Liver (tissue), 9 donors: Measurements from ENCODE around the gene B3GNT4. TPM values are rescaled to one million over a fixed set of nuclear protein-coding genes. Genes with fewer than 3 reads are reported as not detected.

Source experiments
- DNase-seq: peaks from one replicate; pipeline ENCODE4 v3.0.0-alpha.2; 2017; ENCODE audit warnings: low spot score
- H3K27ac ChIP-seq, 2 donors: one replicate each; pipeline ENCODE4 v1.7.0; 2013; ENCODE audit warnings: inconsistent platforms in 2 of 2, low read length in 2 of 2, control low read depth in 1 of 2, low read depth in 1 of 2, mild to moderate bottlenecking in 1 of 2
- H3K27me3 ChIP-seq, 4 donors: one replicate each; pipeline versions ENCODE4 v1.6.1 to v1.7.0; 2013; ENCODE audit warnings: low read length in 3 of 4, inconsistent platforms in 1 of 4, mild to moderate bottlenecking in 1 of 4, moderate library complexity in 1 of 4; ENCODE audit not compliant: control insufficient read depth in 4 of 4, insufficient read depth in 4 of 4
- H3K36me3 ChIP-seq, 4 donors: one replicate each; pipeline versions ENCODE4 v1.6.1 to v1.7.0; 2013; ENCODE audit warnings: low read length in 3 of 4, mild to moderate bottlenecking in 3 of 4, low read depth in 1 of 4, moderate library complexity in 1 of 4; ENCODE audit not compliant: control insufficient read depth in 4 of 4, insufficient read depth in 3 of 4
- H3K4me1 ChIP-seq, 4 donors: one replicate each; pipeline versions ENCODE4 v1.6.1 to v1.7.0; 2013; ENCODE audit warnings: low read length in 3 of 4, mild to moderate bottlenecking in 3 of 4, moderate library complexity in 1 of 4; ENCODE audit not compliant: control insufficient read depth in 4 of 4, insufficient read depth in 4 of 4
- H3K4me3 ChIP-seq, 3 donors: one replicate each; pipeline versions ENCODE4 v1.6.1 to v1.7.0; 2013; ENCODE audit warnings: low read length in 3 of 3, control low read depth in 1 of 3, low read depth in 1 of 3, mild to moderate bottlenecking in 1 of 3
- H3K9ac ChIP-seq, 2 donors: one replicate each; pipeline ENCODE4 v1.7.0; 2013; ENCODE audit warnings: low read length in 2 of 2, mild to moderate bottlenecking in 2 of 2, moderate library complexity in 2 of 2, control low read depth in 1 of 2, low read depth in 1 of 2
- H3K9me3 ChIP-seq, 4 donors: one replicate each; pipeline versions ENCODE4 v1.6.1 to v1.7.0; 2013; ENCODE audit warnings: low read length in 3 of 4; ENCODE audit not compliant: control insufficient read depth in 4 of 4
- FOXA1 ChIP-seq: IDR thresholded peaks from 2 replicates; pipeline ENCODE4 v1.6.1; 2016; ENCODE audit warnings: antibody characterized with exemption
- FOXA2 ChIP-seq: IDR thresholded peaks from 2 replicates; pipeline ENCODE4 v1.6.1; 2016; ENCODE audit warnings: antibody characterized with exemption
- GABPA ChIP-seq, 2 donors: IDR thresholded peaks in 1 of 2; conservative IDR thresholded peaks in 1 of 2; 2 replicates each; pipeline ENCODE4 v1.6.1; 2016; ENCODE audit warnings: antibody characterized with exemption in 2 of 2, mild to moderate bottlenecking in 1 of 2, moderate library complexity in 1 of 2
- HNF4A ChIP-seq, 2 donors: conservative IDR thresholded peaks; 2 replicates each; pipeline ENCODE4 v1.6.1; 2016; ENCODE audit warnings: antibody characterized with exemption in 2 of 2, mild to moderate bottlenecking in 2 of 2
- HNF4G ChIP-seq: IDR thresholded peaks from 2 replicates; pipeline ENCODE4 v1.6.1; 2016; ENCODE audit warnings: antibody characterized with exemption
- JUND ChIP-seq, 2 donors: IDR thresholded peaks; 2 replicates each; pipeline ENCODE4 v1.6.1; 2016; ENCODE audit warnings: antibody characterized with exemption in 2 of 2
- NR2F2 ChIP-seq: IDR thresholded peaks from 2 replicates; pipeline ENCODE4 v1.6.1; 2016; ENCODE audit warnings: antibody characterized with exemption
- RAD21 ChIP-seq, 2 donors: IDR thresholded peaks; 2 replicates each; pipeline ENCODE4 v1.6.1; 2016; ENCODE audit warnings: antibody characterized with exemption in 2 of 2, mild to moderate bottlenecking in 2 of 2
- RXRA ChIP-seq, 2 donors: IDR thresholded peaks; 2 replicates each; pipeline ENCODE4 v1.6.1; 2017 to 2018; ENCODE audit warnings: antibody characterized with exemption in 2 of 2, mild to moderate bottlenecking in 1 of 2
- SP1 ChIP-seq: IDR thresholded peaks from 2 replicates; pipeline ENCODE4 v1.6.1; 2018; ENCODE audit warnings: antibody characterized with exemption, mild to moderate bottlenecking
- TAF1 ChIP-seq: conservative IDR thresholded peaks from 2 replicates; pipeline ENCODE4 v1.6.1; 2016; ENCODE audit warnings: antibody characterized with exemption, mild to moderate bottlenecking
- YY1 ChIP-seq: IDR thresholded peaks from 2 replicates; pipeline ENCODE4 v1.6.1; 2016; ENCODE audit warnings: antibody characterized with exemption, mild to moderate bottlenecking
- WGBS: extraction: QIAGEN DNeasy Blood & Tissue Kit; methylation state at CpG from one replicate; pipeline ENCODE4 v1.1.7; 2013; 5-methylcytosine and 5-hydroxymethylcytosine counted together
- polyA plus RNA-seq, 2 donors: library from polyadenylated mRNA; stranded (reverse) in 1 of 2; unstranded in 1 of 2; fragments of 200-250 nt in 1 of 2; fragments of >200 nt in 1 of 2; fragmentation: Nextera tagmentation in 1 of 2; extraction: Ambion mirVana in 1 of 2; gene quantifications; one replicate each; pipeline versions ENCODE4 v1.2.1 to v1.2.3, GENCODE V29; 2013 to 2015
- total RNA-seq, 2 donors: library from RNA; depleted of rRNA; stranded (reverse); fragments of >200 nt; gene quantifications; one replicate each; pipeline ENCODE4 v1.2.3, GENCODE V29; 2014
- TF ChIP-seq, protein P1 (sequence below): IDR thresholded peaks from 2 replicates; pipeline ENCODE4 v1.6.1; 2016; ENCODE audit warnings: antibody characterized with exemption
- TF ChIP-seq, protein P2 (sequence below): IDR thresholded peaks from 2 replicates; pipeline ENCODE4 v1.6.1; 2016; ENCODE audit warnings: antibody characterized with exemption
- TF ChIP-seq, protein P3 (sequence below): IDR thresholded peaks from 2 replicates; pipeline ENCODE4 v1.6.1; 2016; ENCODE audit warnings: antibody characterized with exemption, mild to moderate bottlenecking
- TF ChIP-seq, protein P4 (sequence below): IDR thresholded peaks from 2 replicates; pipeline ENCODE4 v1.6.1; 2016; ENCODE audit warnings: antibody characterized with exemption
- TF ChIP-seq, protein P5 (sequence below): fragments of 150-350 bp; IDR thresholded peaks from 2 replicates; pipeline ENCODE4 v1.5.1; 2017; ENCODE audit warnings: improper control_type of control experiment, low read depth, low read length; ENCODE audit not compliant: missing input control
- donor health status: healthy.
- donor health status: healthy.
- donor health status: healthy.
- donor health status: healthy.
- donor health status: healthy.

The B3GNT4 gene
- total and polyA plus RNA-seq, 4 donors = 0.14 to 0.43 TPM; not detected in 2

DNA sequence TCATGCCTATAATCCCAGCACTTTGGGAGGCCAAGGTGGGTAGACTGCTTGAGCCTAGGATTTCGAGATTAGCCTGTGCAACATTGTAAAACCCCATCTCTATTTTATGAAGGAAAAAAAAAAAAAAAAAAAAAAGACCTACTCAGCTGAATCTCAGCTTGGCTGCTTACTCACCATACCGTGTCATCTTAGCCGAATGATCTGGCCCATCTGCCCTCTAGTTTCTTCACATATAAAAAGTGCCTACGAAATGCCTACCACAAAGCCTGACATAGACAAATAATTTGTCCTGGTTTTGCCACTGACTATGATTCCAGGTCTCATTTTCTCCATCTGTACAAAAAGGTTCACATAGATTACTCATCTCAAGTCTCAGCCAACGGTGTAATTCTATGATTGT is 12.3 kb downstream of the B3GNT4 start:
- peaks cover 18 to 79% (median 64%) of the 10 kb centered on the region in 4 donors for H3K36me3 ChIP-seq
- TF ChIP-seq YY1 (no peak), GABPA (IDR thresholded peaks at IDR 0.05 in 1 of 2, conservative IDR thresholded peaks at IDR 0.05 in 1 of 2) (no peak), NR2F2 (no peak), RAD21 (IDR thresholded peaks at IDR 0.05) (no peak), SP1 (no peak), HNF4A (conservative IDR thresholded peaks at IDR 0.05) (no peak), TAF1 (no peak), RXRA (IDR thresholded peaks at IDR 0.05) (no peak), HNF4G (no peak), FOXA2 (no peak), JUND (IDR thresholded peaks at IDR 0.05) (no peak)
- TF ChIP-seq, protein P1, sequence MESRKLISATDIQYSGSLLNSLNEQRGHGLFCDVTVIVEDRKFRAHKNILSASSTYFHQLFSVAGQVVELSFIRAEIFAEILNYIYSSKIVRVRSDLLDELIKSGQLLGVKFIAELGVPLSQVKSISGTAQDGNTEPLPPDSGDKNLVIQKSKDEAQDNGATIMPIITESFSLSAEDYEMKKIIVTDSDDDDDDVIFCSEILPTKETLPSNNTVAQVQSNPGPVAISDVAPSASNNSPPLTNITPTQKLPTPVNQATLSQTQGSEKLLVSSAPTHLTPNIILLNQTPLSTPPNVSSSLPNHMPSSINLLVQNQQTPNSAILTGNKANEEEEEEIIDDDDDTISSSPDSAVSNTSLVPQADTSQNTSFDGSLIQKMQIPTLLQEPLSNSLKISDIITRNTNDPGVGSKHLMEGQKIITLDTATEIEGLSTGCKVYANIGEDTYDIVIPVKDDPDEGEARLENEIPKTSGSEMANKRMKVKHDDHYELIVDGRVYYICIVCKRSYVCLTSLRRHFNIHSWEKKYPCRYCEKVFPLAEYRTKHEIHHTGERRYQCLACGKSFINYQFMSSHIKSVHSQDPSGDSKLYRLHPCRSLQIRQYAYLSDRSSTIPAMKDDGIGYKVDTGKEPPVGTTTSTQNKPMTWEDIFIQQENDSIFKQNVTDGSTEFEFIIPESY = no peak
- TF ChIP-seq, protein P2, sequence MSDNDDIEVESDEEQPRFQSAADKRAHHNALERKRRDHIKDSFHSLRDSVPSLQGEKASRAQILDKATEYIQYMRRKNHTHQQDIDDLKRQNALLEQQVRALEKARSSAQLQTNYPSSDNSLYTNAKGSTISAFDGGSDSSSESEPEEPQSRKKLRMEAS = no peak
- TF ChIP-seq, protein P3, sequence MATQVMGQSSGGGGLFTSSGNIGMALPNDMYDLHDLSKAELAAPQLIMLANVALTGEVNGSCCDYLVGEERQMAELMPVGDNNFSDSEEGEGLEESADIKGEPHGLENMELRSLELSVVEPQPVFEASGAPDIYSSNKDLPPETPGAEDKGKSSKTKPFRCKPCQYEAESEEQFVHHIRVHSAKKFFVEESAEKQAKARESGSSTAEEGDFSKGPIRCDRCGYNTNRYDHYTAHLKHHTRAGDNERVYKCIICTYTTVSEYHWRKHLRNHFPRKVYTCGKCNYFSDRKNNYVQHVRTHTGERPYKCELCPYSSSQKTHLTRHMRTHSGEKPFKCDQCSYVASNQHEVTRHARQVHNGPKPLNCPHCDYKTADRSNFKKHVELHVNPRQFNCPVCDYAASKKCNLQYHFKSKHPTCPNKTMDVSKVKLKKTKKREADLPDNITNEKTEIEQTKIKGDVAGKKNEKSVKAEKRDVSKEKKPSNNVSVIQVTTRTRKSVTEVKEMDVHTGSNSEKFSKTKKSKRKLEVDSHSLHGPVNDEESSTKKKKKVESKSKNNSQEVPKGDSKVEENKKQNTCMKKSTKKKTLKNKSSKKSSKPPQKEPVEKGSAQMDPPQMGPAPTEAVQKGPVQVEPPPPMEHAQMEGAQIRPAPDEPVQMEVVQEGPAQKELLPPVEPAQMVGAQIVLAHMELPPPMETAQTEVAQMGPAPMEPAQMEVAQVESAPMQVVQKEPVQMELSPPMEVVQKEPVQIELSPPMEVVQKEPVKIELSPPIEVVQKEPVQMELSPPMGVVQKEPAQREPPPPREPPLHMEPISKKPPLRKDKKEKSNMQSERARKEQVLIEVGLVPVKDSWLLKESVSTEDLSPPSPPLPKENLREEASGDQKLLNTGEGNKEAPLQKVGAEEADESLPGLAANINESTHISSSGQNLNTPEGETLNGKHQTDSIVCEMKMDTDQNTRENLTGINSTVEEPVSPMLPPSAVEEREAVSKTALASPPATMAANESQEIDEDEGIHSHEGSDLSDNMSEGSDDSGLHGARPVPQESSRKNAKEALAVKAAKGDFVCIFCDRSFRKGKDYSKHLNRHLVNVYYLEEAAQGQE = no peak
- TF ChIP-seq, protein P4, sequence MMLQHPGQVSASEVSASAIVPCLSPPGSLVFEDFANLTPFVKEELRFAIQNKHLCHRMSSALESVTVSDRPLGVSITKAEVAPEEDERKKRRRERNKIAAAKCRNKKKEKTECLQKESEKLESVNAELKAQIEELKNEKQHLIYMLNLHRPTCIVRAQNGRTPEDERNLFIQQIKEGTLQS = no peak
- WGBS = 97% methylated on average over 5 of the region's 5 CpGs

DNA sequence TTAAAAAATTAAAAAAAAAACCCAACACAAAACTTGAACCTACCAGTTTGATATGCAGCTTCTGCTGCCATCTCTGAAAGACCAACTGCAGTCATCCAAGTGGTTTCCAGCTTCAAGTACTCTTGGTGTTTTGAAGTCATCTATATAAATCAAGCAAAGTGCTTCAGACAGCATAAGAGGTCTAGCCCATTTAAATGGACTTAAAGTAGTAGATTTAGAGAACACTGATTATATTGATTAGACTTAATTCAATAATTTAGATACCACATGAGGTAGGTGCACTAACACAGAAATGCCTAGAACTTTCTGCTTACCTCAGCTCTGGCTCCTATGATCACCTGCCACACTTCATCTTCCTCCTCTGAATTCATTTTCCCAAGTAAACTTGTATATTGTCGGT is 12.9 kb downstream of the B3GNT4 start:
- Histone ChIP-seq H3K9me3 (no peaks in the 10 kb centered on the region), H3K36me3 (peaks cover 14 to 82% (median 65%) of the 10 kb centered on the region in 4 donors), H3K27me3 (no peaks in the 10 kb centered on the region), H3K27ac (no peak overlapping the region), H3K4me1 (no peaks in the 10 kb centered on the region), H3K9ac (no peak overlapping the region), H3K4me3 (no peak overlapping the region)
- WGBS = 94% methylated on average over 1 of the region's 1 CpG
- TF ChIP-seq HNF4A (conservative IDR thresholded peaks at IDR 0.05) (no peak), HNF4G (no peak), FOXA2 (no peak), RXRA (IDR thresholded peaks at IDR 0.05) (no peak), GABPA (IDR thresholded peaks at IDR 0.05 in 1 of 2, conservative IDR thresholded peaks at IDR 0.05 in 1 of 2) (no peak), JUND (IDR thresholded peaks at IDR 0.05) (no peak), NR2F2 (no peak), FOXA1 (no peak)
- TF ChIP-seq, protein P5, sequence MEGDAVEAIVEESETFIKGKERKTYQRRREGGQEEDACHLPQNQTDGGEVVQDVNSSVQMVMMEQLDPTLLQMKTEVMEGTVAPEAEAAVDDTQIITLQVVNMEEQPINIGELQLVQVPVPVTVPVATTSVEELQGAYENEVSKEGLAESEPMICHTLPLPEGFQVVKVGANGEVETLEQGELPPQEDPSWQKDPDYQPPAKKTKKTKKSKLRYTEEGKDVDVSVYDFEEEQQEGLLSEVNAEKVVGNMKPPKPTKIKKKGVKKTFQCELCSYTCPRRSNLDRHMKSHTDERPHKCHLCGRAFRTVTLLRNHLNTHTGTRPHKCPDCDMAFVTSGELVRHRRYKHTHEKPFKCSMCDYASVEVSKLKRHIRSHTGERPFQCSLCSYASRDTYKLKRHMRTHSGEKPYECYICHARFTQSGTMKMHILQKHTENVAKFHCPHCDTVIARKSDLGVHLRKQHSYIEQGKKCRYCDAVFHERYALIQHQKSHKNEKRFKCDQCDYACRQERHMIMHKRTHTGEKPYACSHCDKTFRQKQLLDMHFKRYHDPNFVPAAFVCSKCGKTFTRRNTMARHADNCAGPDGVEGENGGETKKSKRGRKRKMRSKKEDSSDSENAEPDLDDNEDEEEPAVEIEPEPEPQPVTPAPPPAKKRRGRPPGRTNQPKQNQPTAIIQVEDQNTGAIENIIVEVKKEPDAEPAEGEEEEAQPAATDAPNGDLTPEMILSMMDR = no peak
- TF ChIP-seq, protein P4 = no peak
- no peak for DNase-seq

More for the DNA sequence above, 12.3 kb downstream of the B3GNT4 start:
- Histone ChIP-seq H3K27ac (no peak overlapping the region), H3K4me1 (no peaks in the 10 kb centered on the region), H3K9me3 (no peaks in the 10 kb centered on the region), H3K27me3 (no peaks in the 10 kb centered on the region), H3K4me3 (no peak overlapping the region), H3K9ac (no peak overlapping the region)
- no peak for DNase-seq
